Fibroblast of lung (primary cell): ENCODE data around the gene ZNF682. TPM values are rescaled to one million over a fixed set of nuclear protein-coding genes. Genes with fewer than 3 reads are reported as not detected.
"Not testable (repeated sequence)": the region's sequence is repeated elsewhere in the genome, so short reads cannot be mapped to it uniquely, and the experiment has no call there.

Experiments
- DNase-seq, 2 donors: peaks; one replicate each; pipeline versions ENCODE4 v3.0.0 to v3.0.0-alpha.2; 2010; ENCODE audit warnings: low read depth in 2 of 2
- H2AFZ ChIP-seq: 2 replicates; pipeline ENCODE4 v1.5.1; 2012; ENCODE audit warnings: low read length, control low read depth, inconsistent platforms
- H3K27ac ChIP-seq: 2 replicates; pipeline ENCODE4 v1.5.1; 2011; ENCODE audit warnings: low read length, control low read depth; ENCODE audit not compliant: insufficient read depth
- H3K27me3 ChIP-seq: 2 replicates; pipeline ENCODE4 v1.5.1; 2011; ENCODE audit warnings: mild to moderate bottlenecking, low read length; ENCODE audit not compliant: control insufficient read depth, insufficient read depth
- H3K36me3 ChIP-seq: 2 replicates; pipeline ENCODE4 v1.5.1; 2011; ENCODE audit warnings: low read length; ENCODE audit not compliant: control insufficient read depth, insufficient read depth
- H3K4me1 ChIP-seq: 2 replicates; pipeline ENCODE4 v1.5.1; 2011; ENCODE audit warnings: low read length; ENCODE audit not compliant: control insufficient read depth, insufficient read depth; ENCODE audit errors: extremely low read depth
- H3K4me2 ChIP-seq: 2 replicates; pipeline ENCODE4 v1.5.1; 2011; ENCODE audit warnings: low read length, control low read depth; ENCODE audit not compliant: insufficient read depth; ENCODE audit errors: extremely low read depth
- H3K4me3 ChIP-seq, 4 experiments: fragments of 200-600 bp in 1 of 4; sonication (generic) in 1 of 4; replicated peaks in 1 of 4; 2 replicates each; pipeline ENCODE4 v1.5.1; 2011 to 2016; ENCODE audit warnings: low read length in 4 of 4, low read depth in 3 of 4, mild to moderate bottlenecking in 3 of 4, control low read depth in 2 of 4, inconsistent platforms in 1 of 4, mixed read lengths in 1 of 4; ENCODE audit not compliant: insufficient read depth in 1 of 4; ENCODE audit errors: control extremely low read depth in 1 of 4
- H3K79me2 ChIP-seq: 2 replicates; pipeline ENCODE4 v1.5.1; 2012; ENCODE audit warnings: mild to moderate bottlenecking, low read length, inconsistent platforms; ENCODE audit not compliant: control insufficient read depth, insufficient read depth
- H3K9ac ChIP-seq: 2 replicates; pipeline ENCODE4 v1.5.1; 2011; ENCODE audit warnings: mild to moderate bottlenecking, low read length, control low read depth; ENCODE audit not compliant: insufficient read depth
- H3K9me3 ChIP-seq: 2 replicates; pipeline ENCODE4 v1.5.1; 2012; ENCODE audit warnings: low read depth, low read length; ENCODE audit not compliant: control insufficient read depth, insufficient read depth
- H4K20me1 ChIP-seq: 2 replicates; pipeline ENCODE4 v1.5.1; 2011; ENCODE audit warnings: low read length; ENCODE audit not compliant: control insufficient read depth, insufficient read depth; ENCODE audit errors: extremely low read depth
- CTCF ChIP-seq, 2 donors: IDR thresholded peaks in 1 of 2; conservative IDR thresholded peaks in 1 of 2; 1 replicate in 1 of 2; 2 replicates in 1 of 2; pipeline ENCODE4 v1.5.1; 2011 to 2012; ENCODE audit warnings: low read length in 2 of 2, control low read depth in 1 of 2, inconsistent platforms in 1 of 2, low read depth in 1 of 2, mild to moderate bottlenecking in 1 of 2
- EZH2 ChIP-seq: IDR thresholded peaks from 2 replicates; pipeline ENCODE4 v1.5.1; 2012; ENCODE audit warnings: low read length, control low read depth, mild to moderate bottlenecking; ENCODE audit errors: missing control alignments
- polyA plus RNA-seq, 2 donors: library from polyadenylated mRNA; depleted of rRNA in 1 of 2; stranded (reverse) in 1 of 2; unstranded in 1 of 2; fragments of >200 nt; gene quantifications; 2 replicates each; pipeline ENCODE4 v1.2.1, GENCODE V29; 2011 to 2012; ENCODE audit warnings: missing spikeins in 1 of 2
- total RNA-seq: library from RNA; depleted of rRNA; stranded (reverse); fragments of >200 nt; gene quantifications from 2 replicates; pipeline ENCODE4 v1.2.1, GENCODE V29; 2014

ZNF682 gene
- total and polyA plus RNA-seq, 2 donors (not counting 1 experiment from before 2014, with no cell fraction given): 1.4 to 2.5 TPM

DNA sequence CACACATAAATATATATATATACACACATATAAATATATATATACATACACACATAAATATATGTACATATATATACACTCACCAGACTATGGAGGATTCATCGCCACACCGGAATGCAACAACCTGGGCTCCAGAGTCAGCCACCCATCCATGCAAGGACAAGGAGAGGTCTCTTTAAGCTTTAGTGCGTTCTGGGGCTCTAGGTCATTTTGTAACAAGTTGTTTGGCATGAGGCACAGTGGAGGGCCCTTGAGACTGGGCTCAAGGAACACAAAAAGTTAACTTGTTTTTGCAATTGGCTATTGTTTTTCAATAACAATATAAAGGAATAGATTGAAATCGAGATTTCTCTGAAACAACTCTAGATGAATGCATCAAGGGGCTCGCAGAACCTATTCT, 33.6 kb upstream of the ZNF682 start:
- DNase-seq: no peak
- H3K9ac ChIP-seq: no peak overlapping the region
- TF ChIP-seq CTCF (conservative IDR thresholded peaks at IDR 0.05 in 1 of 2, IDR thresholded peaks at IDR 0.05 in 1 of 2; ENCODE audit: low read depth in 1 of 2, low read length in 2 of 2) (no peak), EZH2 (no peak)
- no peaks in the 10 kb centered on the region for H3K36me3 ChIP-seq
- no peak overlapping the region for H3K4me3 ChIP-seq
- H3K27me3 ChIP-seq: no peaks in the 10 kb centered on the region
- H3K9me3 ChIP-seq: no peaks in the 10 kb centered on the region
- H2AFZ ChIP-seq: no peak overlapping the region
- no peaks in the 10 kb centered on the region for H3K4me1 ChIP-seq
- H4K20me1 ChIP-seq: no peaks in the 10 kb centered on the region
- no peak overlapping the region for H3K27ac ChIP-seq
- H3K79me2 ChIP-seq: no peaks in the 10 kb centered on the region
- no peak overlapping the region for H3K4me2 ChIP-seq

DNA sequence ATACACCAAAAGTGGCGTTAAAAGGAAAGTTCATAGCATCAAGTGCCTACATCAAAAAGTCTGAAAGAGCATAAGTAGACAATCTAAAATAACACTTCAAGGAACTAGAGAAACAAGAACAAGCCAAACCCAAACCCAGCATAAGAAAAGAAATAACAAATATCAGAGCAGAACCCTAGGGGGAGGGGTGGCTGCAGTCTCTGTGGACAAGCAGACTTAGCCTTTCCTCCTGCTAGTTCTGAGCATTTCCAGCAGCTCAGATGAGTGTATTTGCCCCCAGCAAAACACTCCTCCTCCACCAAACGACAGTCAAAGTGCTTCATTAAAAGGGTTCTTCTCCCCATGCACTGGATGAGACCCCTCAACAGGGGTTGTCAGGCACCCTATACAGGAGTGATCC, 31.4 kb upstream of the ZNF682 start:
- H3K4me3 ChIP-seq: no peak overlapping the region
- no peaks in the 10 kb centered on the region for H3K27me3 ChIP-seq
- H2AFZ ChIP-seq: no peak overlapping the region
- no peaks in the 10 kb centered on the region for H3K36me3 ChIP-seq
- H3K4me2 ChIP-seq: no peak overlapping the region
- H3K9me3 ChIP-seq: no peaks in the 10 kb centered on the region
- no peak for TF ChIP-seq EZH2
- TF ChIP-seq CTCF (conservative IDR thresholded peaks at IDR 0.05 in 1 of 2, IDR thresholded peaks at IDR 0.05 in 1 of 2; ENCODE audit: low read depth in 1 of 2, low read length in 2 of 2): no peak
- H3K4me1 ChIP-seq: no peaks in the 10 kb centered on the region
- DNase-seq: no peak
- H3K27ac ChIP-seq: no peak overlapping the region
- H4K20me1 ChIP-seq: no peaks in the 10 kb centered on the region
- H3K79me2 ChIP-seq: no peaks in the 10 kb centered on the region
- no peak overlapping the region for H3K9ac ChIP-seq

- not testable (repeated sequence) for H3K36me3 ChIP-seq, H3K4me1 ChIP-seq, H4K20me1 ChIP-seq, DNase-seq, H3K4me3 ChIP-seq, H3K4me2 ChIP-seq, H3K27ac ChIP-seq, H3K9me3 ChIP-seq, H3K79me2 ChIP-seq, H2AFZ ChIP-seq, H3K27me3 ChIP-seq, H3K9ac ChIP-seq
These were observed 29.3 kb upstream of the ZNF682 start for GRCh38 chr19:20068559-20068958.
